ENCODE data around the gene MORC1. TPM values are rescaled to one million over a fixed set of nuclear protein-coding genes. Genes with fewer than 3 reads are reported as not detected.
"Not testable (repeated sequence)": the region's sequence is repeated elsewhere in the genome, so short reads cannot be mapped to it uniquely, and the experiment has no call there.

Gene MORC1
- polyA plus RNA-seq, 12 donors, result not detected

- DNase-seq, result no peak
These were observed 4.8 kb downstream of the MORC1 start for GRCh38 chr3:109112946-109113760.

GRCh38 chr3:109109574-109109973 is 8.4 kb downstream of the MORC1 start:
- DNase-seq, result no peak

DNA sequence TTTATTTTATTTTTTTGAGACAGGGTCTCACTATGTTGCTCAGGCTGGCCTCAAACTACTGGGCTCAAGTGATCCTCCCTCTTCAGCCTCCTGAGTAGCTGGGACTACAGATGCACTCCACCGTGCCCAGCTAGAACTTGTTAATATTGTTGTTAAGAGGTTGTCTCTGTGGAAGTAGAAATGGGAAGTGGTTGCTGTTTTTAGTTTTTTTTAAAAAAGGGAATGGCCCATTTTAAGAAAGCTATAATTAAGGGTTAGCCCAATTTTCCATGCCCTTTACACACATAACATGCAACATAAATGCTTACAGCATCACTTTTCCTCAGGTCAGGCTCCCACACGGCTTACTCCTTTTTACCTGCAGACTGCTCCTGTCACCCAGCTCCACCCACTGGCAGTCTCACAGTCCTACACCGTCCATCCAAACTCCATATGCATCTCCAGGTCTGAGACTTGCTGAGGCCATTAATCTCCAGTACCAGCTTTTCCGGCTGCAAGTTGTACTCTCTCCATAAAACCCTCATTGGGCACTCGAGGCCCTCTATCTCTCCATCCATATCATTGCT is 19.8 kb downstream of the MORC1 start:
- no peak for DNase-seq

DNA sequence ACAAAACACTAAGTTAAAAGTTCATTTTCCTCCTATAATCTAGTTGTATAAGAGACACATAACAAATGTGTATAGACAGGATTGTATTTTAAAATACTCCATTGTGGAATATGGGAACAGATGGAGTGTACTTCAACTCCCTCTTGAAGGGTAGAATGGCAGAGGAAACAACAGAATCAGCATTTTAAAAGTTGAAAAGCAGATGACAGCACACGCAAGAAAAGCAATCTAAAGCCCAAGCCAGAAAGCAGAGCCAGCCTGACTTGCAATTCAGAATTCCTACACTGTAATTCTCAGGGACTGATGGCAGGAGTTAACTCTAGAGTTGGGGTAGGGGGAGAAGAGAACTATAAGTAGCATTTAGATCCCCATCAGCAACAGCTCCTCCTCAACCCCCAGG is 22.8 kb downstream of the MORC1 start:
- no peak for DNase-seq

- no peak for DNase-seq
These were observed 24.4 kb downstream of the MORC1 start for GRCh38 chr3:109093561-109093960.

DNA sequence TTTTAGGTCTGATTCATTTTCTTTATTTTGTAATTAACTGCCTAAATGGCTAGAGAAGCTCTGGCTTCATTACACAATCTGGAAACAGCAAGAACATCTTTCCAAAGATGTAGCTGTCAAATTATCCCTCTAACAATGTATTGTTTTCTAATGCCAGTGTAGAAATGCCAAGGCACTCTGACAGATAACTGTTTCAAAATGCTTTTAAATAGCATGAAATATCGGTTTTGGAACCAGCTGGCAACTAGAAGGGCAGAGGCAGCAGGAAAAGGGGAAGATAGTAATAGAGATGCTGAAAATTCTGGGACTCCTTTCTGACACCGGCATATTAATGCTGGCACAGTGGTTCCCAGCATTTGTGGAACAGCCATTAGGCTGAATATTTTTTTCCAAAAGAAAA is 26.1 kb downstream of the MORC1 start:
- DNase-seq, result no peak

- DNase-seq, result no peak
These were observed 28.7 kb downstream of the MORC1 start for GRCh38 chr3:109089265-109089664.

DNA sequence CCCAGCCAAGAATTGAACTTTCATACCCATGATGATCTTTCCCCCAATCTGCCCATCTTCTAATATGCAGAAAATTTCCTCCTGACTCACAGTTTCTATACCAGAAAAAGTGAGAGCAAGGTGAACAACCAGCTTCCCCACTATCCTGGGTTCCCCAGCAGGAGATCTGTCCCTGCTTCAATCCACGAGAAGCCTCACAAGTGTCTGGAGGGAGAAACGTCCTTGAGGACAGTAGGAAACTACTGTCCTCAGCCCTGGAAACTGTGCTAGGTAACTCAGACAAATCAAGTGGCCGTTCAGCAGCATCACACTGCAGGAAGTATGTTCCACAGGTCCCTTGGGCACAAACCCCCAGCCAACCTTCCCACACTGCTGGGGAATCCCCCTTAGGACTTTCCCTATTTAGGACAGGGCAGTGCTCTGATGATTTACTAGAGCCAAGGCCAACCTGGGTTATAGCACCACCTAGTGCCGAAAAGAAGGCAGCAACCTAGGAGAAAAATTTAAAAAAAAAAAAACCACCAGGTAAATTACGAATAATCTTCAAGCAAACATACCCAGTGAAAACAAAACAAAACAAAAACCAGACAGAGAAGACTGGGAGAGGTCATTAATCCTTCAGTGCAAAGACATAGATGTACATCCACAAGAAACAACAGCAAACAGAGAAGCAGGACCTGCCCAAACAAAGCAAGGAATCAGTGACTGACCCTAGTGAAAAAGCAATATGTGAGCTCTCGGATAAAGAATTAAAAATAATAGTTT is 36.0 kb downstream of the MORC1 start:
- peak; percentile 10 for DNase-seq

DNA sequence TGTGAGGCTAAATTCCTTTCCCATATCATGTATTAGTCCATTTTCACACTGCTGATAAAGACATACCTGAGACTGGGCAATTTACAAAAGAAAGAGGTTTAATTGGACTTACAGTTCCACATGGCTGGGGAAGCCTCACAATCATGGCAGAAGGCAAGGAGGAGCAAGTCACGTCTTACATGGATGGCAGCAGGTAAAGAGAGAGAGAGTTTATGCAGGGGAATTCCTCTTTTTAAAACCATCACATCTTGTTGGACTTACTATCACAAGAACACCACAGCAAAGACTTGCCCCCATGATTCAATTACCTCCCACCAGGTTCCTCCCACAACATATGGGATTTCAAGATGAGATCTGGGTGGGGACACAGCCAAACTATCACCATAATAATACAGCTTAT is 37.8 kb downstream of the MORC1 start:
- not testable (repeated sequence) for DNase-seq

DNA sequence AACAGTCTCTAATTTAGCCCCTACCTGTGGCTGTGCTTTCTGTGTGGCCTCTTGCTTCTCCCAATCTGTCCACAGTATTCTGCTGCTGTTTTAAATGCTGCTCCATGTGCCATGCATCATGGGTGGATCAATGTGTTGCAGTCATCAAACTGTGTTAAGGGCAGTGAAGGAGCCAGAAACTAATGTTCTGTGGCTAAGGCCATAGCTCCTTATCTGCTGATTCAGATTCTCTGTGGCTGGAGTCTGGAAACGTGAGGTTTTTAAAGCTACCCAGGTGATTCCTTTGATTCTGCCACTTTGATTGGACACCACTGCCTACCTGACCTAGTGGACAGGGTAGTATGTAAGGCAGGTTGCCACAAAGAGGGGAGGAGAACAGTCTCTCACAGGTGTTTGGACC is 44.8 kb downstream of the MORC1 start:
- DNase-seq, result no peak

DNA sequence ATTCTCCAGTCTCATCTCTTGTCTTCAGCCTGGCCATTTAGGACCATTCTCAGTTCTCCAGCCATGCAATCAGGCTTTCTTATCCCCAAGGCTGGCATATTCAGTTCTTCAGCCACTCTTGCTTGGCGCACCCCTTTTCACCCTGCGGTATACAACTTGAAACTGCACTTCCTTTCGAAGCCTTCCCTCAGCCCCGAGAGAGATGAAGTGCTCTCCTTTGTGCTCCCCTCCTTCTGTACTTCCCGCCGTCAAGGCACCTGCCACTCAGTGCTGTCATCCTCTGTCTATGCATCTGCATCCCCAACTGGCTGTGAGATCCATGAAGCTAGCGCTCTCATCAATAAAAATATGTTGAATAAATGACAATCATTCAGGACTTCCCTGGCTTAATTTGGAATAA is 45.7 kb downstream of the MORC1 start:
- no peak for DNase-seq

DNA sequence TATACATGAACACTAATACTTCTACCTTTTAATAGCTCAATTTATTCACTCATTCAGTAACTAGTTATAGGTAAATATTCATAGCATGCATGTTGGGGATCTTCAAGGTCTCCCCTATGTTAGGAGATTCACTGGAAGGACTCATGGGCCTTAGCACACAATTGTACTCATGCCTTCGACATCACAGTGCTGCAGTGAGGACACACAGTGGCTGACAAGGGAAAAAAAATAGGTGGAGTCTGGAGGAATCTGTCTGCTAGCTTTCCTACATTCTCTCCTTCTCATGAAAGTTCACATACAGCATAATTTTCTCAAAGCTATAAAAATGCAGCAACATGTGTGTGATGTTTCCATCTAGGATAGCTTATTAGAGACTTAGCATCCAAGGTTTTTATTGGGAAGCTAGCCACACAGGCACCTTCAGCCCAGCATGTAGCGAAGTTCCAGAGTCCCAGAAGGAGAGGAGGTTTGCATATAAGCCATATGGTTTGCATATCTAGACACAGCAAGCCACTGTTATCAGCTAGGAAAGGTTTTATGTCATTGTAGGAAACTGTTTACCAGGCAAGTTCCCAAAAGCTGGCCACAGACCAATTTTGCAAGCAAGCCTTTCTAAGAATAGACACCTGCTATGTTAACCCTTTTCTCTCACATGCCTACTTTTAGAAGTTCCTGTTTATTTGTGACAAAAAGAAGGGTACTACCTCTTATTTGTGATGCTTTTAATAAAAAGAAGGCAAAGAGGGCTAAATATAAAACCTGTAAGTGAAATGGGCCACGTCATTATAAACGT is 46.4 kb downstream of the MORC1 start:
- no peak for DNase-seq

GRCh38 chr3:109070211-109070610 is 47.7 kb downstream of the MORC1 start:
- DNase-seq, result no peak

- DNase-seq, result no peak
These were observed 51.1 kb downstream of the MORC1 start for GRCh38 chr3:109066864-109067263.

DNA sequence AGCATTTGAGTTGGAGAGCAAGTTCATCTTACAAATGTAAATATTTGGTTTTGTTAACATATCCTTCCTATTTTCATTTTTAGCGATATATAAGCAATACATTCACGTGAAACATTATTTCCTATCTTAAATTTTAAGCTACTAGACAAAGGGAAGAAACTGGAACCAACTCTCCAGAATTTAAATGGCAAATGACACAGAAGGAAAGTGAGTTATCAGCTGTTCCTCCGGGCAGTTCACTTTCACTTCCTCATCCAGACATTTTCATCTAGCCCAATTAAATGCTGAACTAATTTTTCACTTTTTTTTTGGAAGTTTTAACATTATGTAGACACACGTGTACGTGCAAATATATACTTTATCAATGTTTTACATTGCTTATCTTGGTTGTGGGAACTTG is 58.7 kb downstream of the MORC1 start:
- DNase-seq, result no peak

DNA sequence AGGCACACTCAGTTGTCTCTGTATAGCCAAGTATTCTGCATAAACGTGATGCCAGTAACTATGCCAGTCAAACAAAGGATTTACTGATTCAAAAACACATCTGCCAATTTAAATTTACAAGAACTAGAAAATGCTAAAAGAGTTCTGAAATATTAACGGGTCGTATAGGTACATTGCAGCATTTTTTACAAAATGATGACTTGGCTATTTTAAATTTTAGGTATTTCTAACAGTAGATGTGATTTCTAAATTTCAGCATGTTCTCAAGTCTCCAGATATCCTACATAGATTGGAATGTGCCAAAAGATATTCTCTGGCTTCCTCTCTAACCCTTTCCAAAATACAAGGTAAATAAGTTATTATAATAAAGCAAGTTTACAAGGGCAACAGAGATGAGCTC is 60.3 kb downstream of the MORC1 start:
- DNase-seq, result no peak

- no peak for DNase-seq
These were observed 60.9 kb downstream of the MORC1 start for GRCh38 chr3:109057056-109057455.

- DNase-seq, result no peak
These were observed 67.3 kb downstream of the MORC1 start for GRCh38 chr3:109050591-109051167.

GRCh38 chr3:109047366-109047765 is 70.6 kb downstream of the MORC1 start:
- DNase-seq, result no peak

DNA sequence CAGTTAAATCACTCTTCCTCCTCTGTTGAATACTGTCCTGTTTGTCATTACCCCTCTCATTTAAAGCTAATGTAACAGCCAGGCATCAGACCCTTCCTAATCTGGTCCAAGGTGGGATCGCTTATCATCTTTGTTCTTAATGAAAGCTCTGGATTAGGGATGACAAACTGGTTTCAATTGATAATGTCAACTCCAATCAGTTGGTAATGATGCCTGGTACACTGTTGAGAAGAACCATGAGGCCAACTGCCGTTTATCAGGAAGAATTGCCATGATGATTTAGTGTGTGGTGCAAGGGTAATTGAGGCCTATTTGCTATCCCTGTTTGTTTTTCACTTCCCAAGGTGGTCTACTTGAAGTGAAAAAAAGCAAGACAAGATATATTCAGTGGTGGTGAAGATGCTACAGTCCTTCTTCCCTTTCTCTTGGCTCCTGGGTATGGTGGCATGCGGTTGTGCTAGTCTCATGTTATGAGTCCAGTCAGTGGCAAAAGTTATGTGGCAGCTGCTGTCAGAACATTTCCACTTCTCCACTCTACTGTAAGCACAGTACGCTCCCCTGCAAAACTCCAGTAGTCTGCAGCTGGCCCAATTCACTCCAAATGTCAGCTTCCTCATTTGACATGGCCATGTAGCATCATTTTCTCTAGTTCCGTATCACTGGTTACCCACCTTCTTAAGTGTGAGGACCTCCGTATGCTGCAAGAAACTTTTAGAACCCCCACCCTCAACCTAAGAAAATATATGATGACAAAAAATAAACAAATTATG is 72.5 kb downstream of the MORC1 start:
- DNase-seq, result peak; percentile 4

DNA sequence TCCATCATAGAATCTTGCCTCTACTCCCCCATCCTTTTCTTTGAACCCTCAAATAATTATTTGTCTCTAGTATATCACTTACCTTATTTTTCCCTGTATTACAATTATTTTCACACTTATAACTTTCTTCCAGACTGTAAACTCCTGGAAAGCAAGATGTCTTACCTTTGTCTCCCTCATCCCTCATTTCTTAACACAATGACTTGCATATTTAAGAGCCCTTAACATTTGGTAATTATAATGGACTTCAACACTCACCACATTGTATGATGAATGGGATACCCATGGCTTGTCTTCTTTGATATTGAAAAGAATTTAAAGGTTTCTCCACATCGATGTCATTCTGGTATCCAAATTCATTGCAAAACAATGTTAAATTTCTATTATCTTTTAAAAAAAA is 82.9 kb downstream of the MORC1 start:
- DNase-seq, result no peak
